IPS-11a (cell line): ENCODE measurements around the gene UTP4.

Experiments used
- H3K4me3 ChIP-seq: one replicate; pipeline ENCODE4 v1.5.1; 2013; ENCODE audit warnings: low read depth, low read length, control low read depth

Gene UTP4

DNA sequence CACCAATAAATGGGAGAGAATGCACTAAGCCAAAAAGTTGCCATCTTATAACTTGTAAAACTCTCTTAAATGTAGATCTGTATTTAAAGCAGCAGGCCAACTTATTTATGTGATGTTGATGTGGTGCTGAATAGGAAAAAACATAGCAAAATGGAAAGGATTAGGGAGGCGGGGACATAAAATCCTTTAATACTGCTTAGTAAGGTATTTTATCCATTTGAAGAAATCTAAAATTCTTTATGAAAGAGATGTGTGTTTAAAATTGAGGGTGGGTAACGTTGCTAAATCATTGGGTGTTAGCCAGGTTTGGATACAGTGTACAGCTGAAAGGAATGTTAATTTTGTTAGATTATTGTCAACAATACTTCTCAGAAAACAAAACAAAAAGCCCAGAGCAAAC is 68.8 kb downstream of the UTP4 start:
- H3K4me3 ChIP-seq: no peak overlapping the region

DNA sequence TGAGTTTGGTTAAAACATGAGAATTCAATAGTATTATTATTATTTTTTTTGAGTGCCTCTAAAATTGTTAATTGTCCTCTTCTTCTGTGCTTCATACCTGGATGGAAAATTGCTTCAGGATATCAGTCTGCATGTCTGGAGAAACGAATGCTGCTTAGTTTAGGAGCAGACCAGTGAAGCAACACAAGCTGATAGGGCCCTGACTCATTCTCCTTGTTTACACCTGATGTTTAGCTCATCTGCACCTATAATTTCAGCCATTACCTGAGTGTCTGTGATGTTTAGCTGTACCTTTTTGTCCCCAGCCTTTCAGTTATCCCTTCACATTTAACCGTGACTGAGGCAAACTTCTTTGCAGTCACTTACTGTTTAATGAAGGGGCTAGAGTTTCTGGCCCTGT is 69.3 kb downstream of the UTP4 start:
- H3K4me3 ChIP-seq: no peak overlapping the region

DNA sequence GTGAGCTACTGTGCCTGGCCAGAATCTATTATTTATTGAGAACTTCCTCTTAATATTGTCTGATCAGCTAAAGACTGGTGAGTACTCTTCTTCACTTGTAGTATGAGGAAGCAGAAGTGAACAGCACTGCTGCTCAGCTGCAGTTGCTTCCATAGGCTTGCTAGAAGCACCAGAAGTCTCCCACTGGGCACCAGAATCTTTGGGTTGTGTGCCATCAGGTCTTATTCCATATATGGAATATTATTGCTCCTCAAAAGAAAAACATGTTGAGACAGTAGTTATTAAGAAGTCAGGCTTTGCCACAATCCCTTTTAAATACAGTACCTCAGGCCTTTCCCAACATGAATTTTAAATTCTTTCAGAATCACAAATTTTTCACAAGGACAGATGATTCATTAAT is 71.7 kb downstream of the UTP4 start:
- H3K4me3 ChIP-seq: no peak overlapping the region

DNA sequence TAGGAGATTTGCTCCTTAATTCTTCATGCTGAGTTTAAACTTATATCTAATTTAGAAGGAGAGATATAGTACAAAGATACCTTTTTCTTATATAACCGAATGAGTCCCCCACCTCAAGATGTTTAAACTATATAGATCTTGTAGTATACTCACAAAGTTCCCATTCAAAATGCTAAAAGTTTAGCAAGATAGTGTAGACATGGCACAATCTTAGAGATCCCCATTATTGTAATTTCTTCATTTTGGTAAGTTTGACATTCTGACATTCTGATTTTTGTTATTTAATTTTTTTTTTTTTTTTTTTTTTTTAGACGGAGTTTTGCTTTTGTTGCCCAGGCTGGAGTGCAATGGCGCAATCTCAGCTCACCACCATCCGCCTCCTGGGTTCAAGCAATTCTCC is 77.3 kb downstream of the UTP4 start:
- no peak overlapping the region for H3K4me3 ChIP-seq

DNA sequence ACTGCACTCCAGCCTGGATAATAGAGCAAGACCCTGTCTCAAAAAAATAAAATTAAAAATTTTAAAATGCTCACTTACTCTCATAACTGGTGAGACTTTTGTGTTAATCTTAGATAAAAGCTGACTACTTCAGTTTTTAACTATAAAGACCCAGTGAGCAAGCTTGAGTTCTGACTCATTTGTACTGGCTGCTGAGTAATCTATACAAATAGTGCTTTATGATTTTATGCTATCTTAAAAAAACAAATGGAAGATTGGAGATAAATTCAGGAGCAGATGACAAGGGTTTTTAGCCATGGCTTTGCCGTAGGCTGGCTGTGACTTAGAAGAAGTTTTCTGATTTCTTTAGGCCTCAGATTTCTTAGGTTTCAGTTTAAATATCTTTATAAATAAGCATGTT is 85.0 kb downstream of the UTP4 start:
- no peak overlapping the region for H3K4me3 ChIP-seq
